ENCODE measurements around the gene THNSL1. TPM values are rescaled to one million over a fixed set of nuclear protein-coding genes. Genes with fewer than 3 reads are reported as not detected.

The THNSL1 gene
- total RNA-seq, 1 experiment from 2014 or later: 4.2 TPM

DNA sequence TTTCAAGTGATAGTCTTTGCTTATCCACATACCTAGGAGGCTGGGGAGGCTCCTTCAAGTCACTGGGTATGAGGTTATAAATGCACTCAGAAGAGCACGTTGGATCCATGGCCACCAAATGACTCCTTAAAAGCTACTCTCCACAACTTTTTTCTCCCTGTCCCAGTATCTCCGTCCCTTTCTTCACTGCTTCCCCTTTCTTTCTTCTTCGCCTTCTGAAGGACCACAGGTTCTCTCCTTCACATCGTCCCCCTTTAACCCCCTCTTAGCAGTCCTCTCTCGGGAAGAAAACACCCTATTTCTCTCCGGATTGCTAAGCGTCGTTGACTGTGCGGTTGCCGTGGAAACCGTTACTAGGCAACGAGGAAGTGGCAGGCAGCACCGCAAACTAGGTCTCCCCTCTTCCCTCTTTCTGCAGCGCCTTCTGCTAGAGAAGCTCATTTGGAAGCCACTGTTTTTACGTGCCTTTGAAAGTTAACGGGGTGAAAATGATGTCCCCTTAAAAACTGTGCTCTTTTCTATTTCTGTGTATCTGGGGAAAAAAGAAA lies 510 bp upstream of the THNSL1 start, which contains the start of gene ENKUR:
Gene ENKUR (minus strand): TSS at position 331 of the 548 bp plus-strand sequence. CDS start 222 bp downstream, at position 109.
- Mint-ChIP-seq H3K27ac (peak within 1 kb of the TSS; percentile 98), H3K36me3 (ENCODE audit: insufficient read depth in 1 of 3, low read depth in 3 of 3) (peaks cover 0 to 5% (median 0%) of the 10 kb centered on the region in 3 experiments; a peak in 4 of 7 replicates), H3K9me3 (peaks cover 0 to 4% of the 10 kb centered on the region in 2 experiments; a peak in 2 of 5 replicates), H3K4me3 (peak within 1 kb of the TSS; percentile 79 to 82), H3K27me3 (ENCODE audit: low read depth) (no peaks in the 10 kb centered on the region), H3K4me1 (peaks cover 8 to 11% of the 10 kb centered on the region in 2 experiments)
- Histone ChIP-seq H2BK20ac (ENCODE audit: low read depth, low read length, poor library complexity, severe bottlenecking) (no peak within 1 kb of the TSS), H3K79me2 (ENCODE audit: insufficient read depth, low read length) (no peaks in the 10 kb centered on the region), H3K14ac (ENCODE audit: insufficient read depth, low read length) (peak within 1 kb of the TSS; percentile 95), H2BK5ac (ENCODE audit: insufficient read length, low read length) (no peak within 1 kb of the TSS), H3K23me2 (ENCODE audit: insufficient read length, low read depth, low read length, poor library complexity, severe bottlenecking) (peaks cover 10% of the 10 kb centered on the region), H3K79me1 (ENCODE audit: insufficient read depth, low read depth, low read length, poor library complexity, severe bottlenecking) (no peaks in the 10 kb centered on the region), H4K8ac (replicated peaks; ENCODE audit: insufficient read length, low read depth, low read length) (no peak within 1 kb of the TSS), H2AFZ (ENCODE audit: low read length) (no peak within 1 kb of the TSS), H2BK12ac (ENCODE audit: insufficient read length, low read depth, low read length) (peak within 1 kb of the TSS; percentile 40), H3K27ac (ENCODE audit: insufficient read length, low read depth, low read length) (peak within 1 kb of the TSS; percentile 59), H3K18ac (ENCODE audit: insufficient read length, low read depth, low read length) (peak within 1 kb of the TSS; percentile 93), H4K91ac (ENCODE audit: insufficient read length, low read depth, low read length) (no peak within 1 kb of the TSS), H3T11ph (ENCODE audit: low read length) (no peak within 1 kb of the TSS), H3K4me2 (ENCODE audit: insufficient read depth, insufficient read length, low read length) (peak within 1 kb of the TSS; percentile 51), H3K4ac (ENCODE audit: low read depth, low read length) (no peak within 1 kb of the TSS; the same call in 1 of the 2 replicates), H3K9ac (ENCODE audit: extremely low read depth, insufficient read length, low read length) (peak within 1 kb of the TSS; percentile 74), H3K23ac (ENCODE audit: insufficient read length, low read depth, low read length) (no peak within 1 kb of the TSS), H2AK5ac (ENCODE audit: insufficient read length, low read length) (no peak within 1 kb of the TSS), H2BK120ac (ENCODE audit: low read depth, low read length, poor library complexity, severe bottlenecking) (no peak within 1 kb of the TSS), H3K9me3 (ENCODE audit: control insufficient read depth, low read depth, low read length) (no peaks in the 10 kb centered on the region), H3K4me1 (ENCODE audit: insufficient read depth, low read length) (no peaks in the 10 kb centered on the region), H4K5ac (ENCODE audit: insufficient read length, low read depth, low read length) (peak within 1 kb of the TSS; percentile 59), H2BK15ac (ENCODE audit: low read depth, low read length) (no peak within 1 kb of the TSS), H4K20me1 (ENCODE audit: control insufficient read depth, insufficient read depth, insufficient read length) (no peaks in the 10 kb centered on the region), H3K27me3 (ENCODE audit: insufficient read depth, low read length) (no peaks in the 10 kb centered on the region), H3K56ac (ENCODE audit: insufficient read length, low read depth, low read length) (no peak within 1 kb of the TSS)
- TF ChIP-seq CTCF (conservative IDR thresholded peaks at IDR 0.05): no peak
- DNase-seq: peak; percentile 92
- no CpG with 5 or more reads among the region's 16 CpGs for WGBS (ENCODE audit: extremely low coverage, insufficient read length, low lambda C conversion rate)

Data from H9 (cell line).